Panc1 (cell line): Measurements from ENCODE around the gene SNAP23.

Source experiments
- CTCF ChIP-seq: fragments of 450-650 bp; IDR thresholded peaks from 2 replicates; pipeline ENCODE4 v1.5.1; 2017; ENCODE audit warnings: mild to moderate bottlenecking
- POLR2AphosphoS5 ChIP-seq: IDR thresholded peaks from 2 replicates; pipeline ENCODE4 v1.6.1; 2012; ENCODE audit warnings: mild to moderate bottlenecking, low read depth, low read length, moderate library complexity
- SIN3A ChIP-seq: IDR thresholded peaks from 2 replicates; pipeline ENCODE4 v1.6.1; 2012; ENCODE audit warnings: low read depth, mild to moderate bottlenecking, low read length, moderate library complexity, borderline replicate concordance; ENCODE audit not compliant: insufficient read depth

- TF ChIP-seq SIN3A (no peak), CTCF (no peak), POLR2AphosphoS5 (no peak)
These were observed 45.5 kb upstream of the SNAP23 start for GRCh38 chr15:42449770-42450424.
